ENCODE data around the gene IFT88. TPM values are rescaled to one million over a fixed set of nuclear protein-coding genes. Genes with fewer than 3 reads are reported as not detected.

Gene IFT88
- total RNA-seq, 1 experiment from 2014 or later = 5.2 TPM

GRCh38 chr13:20579191-20579590, 12.2 kb downstream of the IFT88 start:
- Histone ChIP-seq H2BK5ac (ENCODE audit: insufficient read length, low read length) (no peak overlapping the region), H3K79me2 (ENCODE audit: insufficient read depth, low read length) (no peaks in the 10 kb centered on the region), H3T11ph (ENCODE audit: low read length) (no peak overlapping the region), H3K9ac (ENCODE audit: extremely low read depth, insufficient read length, low read length) (no peak overlapping the region), H2BK12ac (ENCODE audit: insufficient read length, low read depth, low read length) (no peak overlapping the region), H3K56ac (ENCODE audit: insufficient read length, low read depth, low read length) (no peak overlapping the region), H3K4ac (ENCODE audit: low read depth, low read length) (no peak overlapping the region), H3K18ac (ENCODE audit: insufficient read length, low read depth, low read length) (no peak overlapping the region), H4K8ac (replicated peaks; ENCODE audit: insufficient read length, low read depth, low read length) (no peak overlapping the region), H3K9me3 (ENCODE audit: control insufficient read depth, low read depth, low read length) (no peaks in the 10 kb centered on the region), H4K5ac (ENCODE audit: insufficient read length, low read depth, low read length) (no peak overlapping the region), H2AK5ac (ENCODE audit: insufficient read length, low read length) (no peak overlapping the region), H2BK20ac (ENCODE audit: low read depth, low read length, poor library complexity, severe bottlenecking) (no peak overlapping the region), H4K91ac (ENCODE audit: insufficient read length, low read depth, low read length) (no peak overlapping the region), H3K23me2 (ENCODE audit: insufficient read length, low read depth, low read length, poor library complexity, severe bottlenecking) (no peaks in the 10 kb centered on the region), H3K27me3 (ENCODE audit: insufficient read depth, low read length) (no peaks in the 10 kb centered on the region), H2BK15ac (ENCODE audit: low read depth, low read length) (no peak overlapping the region), H3K23ac (ENCODE audit: insufficient read length, low read depth, low read length) (no peak overlapping the region), H2AFZ (ENCODE audit: low read length) (no peak overlapping the region), H3K79me1 (ENCODE audit: insufficient read depth, low read depth, low read length, poor library complexity, severe bottlenecking) (no peaks in the 10 kb centered on the region), H4K20me1 (ENCODE audit: control insufficient read depth, insufficient read depth, insufficient read length) (no peaks in the 10 kb centered on the region), H3K4me1 (ENCODE audit: insufficient read depth, low read length) (no peaks in the 10 kb centered on the region), H2BK120ac (ENCODE audit: low read depth, low read length, poor library complexity, severe bottlenecking) (no peak overlapping the region), H3K27ac (ENCODE audit: insufficient read length, low read depth, low read length) (no peak overlapping the region), H3K4me2 (ENCODE audit: insufficient read depth, insufficient read length, low read length) (no peak overlapping the region), H3K14ac (ENCODE audit: insufficient read depth, low read length) (no peak overlapping the region)
- no peak for DNase-seq
- H3K4me3 Mint-ChIP-seq = no peak overlapping the region
- H3K36me3 Mint-ChIP-seq (ENCODE audit: insufficient read depth in 1 of 3, low read depth in 3 of 3) = peaks cover 15 to 50% (median 21%) of the 10 kb centered on the region in 3 experiments
- no peaks in the 10 kb centered on the region for H3K27me3 Mint-ChIP-seq (ENCODE audit: low read depth)
- peaks cover 4 to 13% of the 10 kb centered on the region in 2 experiments; a peak in 3 of 5 replicates for H3K9me3 Mint-ChIP-seq
- H3K27ac Mint-ChIP-seq = no peak overlapping the region
- WGBS (ENCODE audit: extremely low coverage, insufficient read length, low lambda C conversion rate) = no CpG with 5 or more reads among the region's 3 CpGs
- H3K4me1 Mint-ChIP-seq = peaks cover 0 to 7% of the 10 kb centered on the region in 2 experiments; a peak in 1 of 4 replicates
- TF ChIP-seq CTCF (conservative IDR thresholded peaks at IDR 0.05) = no peak

All from H9 (cell line).